KOPT-K1 (cell line): Measurements from ENCODE around the gene PTPRM.
"Not testable (repeated sequence)": the region's sequence is repeated elsewhere in the genome, so short reads cannot be mapped to it uniquely, and the experiment has no call there.

ENCODE experiments used
- H3K27ac ChIP-seq: fragments of 200-600 bp; sonication (generic); 2 replicates; pipeline ENCODE4 v1.5.1; 2016; ENCODE audit warnings: antibody characterized with exemption, mild to moderate bottlenecking, low read depth, low read length; ENCODE audit not compliant: poor library complexity, severe bottlenecking
- H3K36me3 ChIP-seq: fragments of 200-600 bp; sonication (generic); 2 replicates; pipeline ENCODE4 v1.5.1; 2017; ENCODE audit warnings: antibody characterized with exemption, mild to moderate bottlenecking, low read length, moderate library complexity; ENCODE audit not compliant: insufficient read depth
- H3K9me3 ChIP-seq: fragments of 200-600 bp; sonication (generic); 2 replicates; pipeline ENCODE4 v1.5.1; 2017; ENCODE audit warnings: antibody characterized with exemption, low read length, mild to moderate bottlenecking; ENCODE audit not compliant: insufficient read depth, poor library complexity, severe bottlenecking

PTPRM gene

GRCh38 chr18:8045160-8045883 is 478.2 kb downstream of the PTPRM start:
- no peaks in the 10 kb centered on the region for H3K9me3 ChIP-seq
- H3K36me3 ChIP-seq = no peaks in the 10 kb centered on the region
- no peak overlapping the region for H3K27ac ChIP-seq

GRCh38 chr18:8045884-8046281 is 478.8 kb downstream of the PTPRM start:
- Histone ChIP-seq H3K27ac (no peak overlapping the region), H3K36me3 (no peaks in the 10 kb centered on the region), H3K9me3 (no peaks in the 10 kb centered on the region)

DNA sequence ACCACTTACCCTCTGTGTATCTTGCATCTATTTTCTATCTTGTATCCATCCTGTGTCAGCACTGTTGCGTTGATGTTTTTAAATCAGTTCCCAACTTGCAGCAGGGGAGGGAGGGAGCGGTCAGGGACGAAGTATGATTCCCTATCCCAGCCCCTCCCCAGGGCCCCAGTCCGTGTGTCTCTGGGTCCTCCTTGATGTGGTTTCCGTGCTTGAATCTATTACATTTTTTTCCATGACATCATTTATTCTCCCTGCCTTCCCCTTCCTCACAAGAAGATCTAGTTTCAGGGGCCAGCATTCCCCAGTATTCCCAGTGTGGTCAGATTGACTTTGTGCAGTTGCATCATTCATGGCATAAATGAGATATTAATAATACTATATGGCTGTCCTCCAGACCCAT is 479.3 kb downstream of the PTPRM start:
- Histone ChIP-seq H3K9me3 (no peaks in the 10 kb centered on the region), H3K36me3 (no peaks in the 10 kb centered on the region), H3K27ac (no peak overlapping the region)

DNA sequence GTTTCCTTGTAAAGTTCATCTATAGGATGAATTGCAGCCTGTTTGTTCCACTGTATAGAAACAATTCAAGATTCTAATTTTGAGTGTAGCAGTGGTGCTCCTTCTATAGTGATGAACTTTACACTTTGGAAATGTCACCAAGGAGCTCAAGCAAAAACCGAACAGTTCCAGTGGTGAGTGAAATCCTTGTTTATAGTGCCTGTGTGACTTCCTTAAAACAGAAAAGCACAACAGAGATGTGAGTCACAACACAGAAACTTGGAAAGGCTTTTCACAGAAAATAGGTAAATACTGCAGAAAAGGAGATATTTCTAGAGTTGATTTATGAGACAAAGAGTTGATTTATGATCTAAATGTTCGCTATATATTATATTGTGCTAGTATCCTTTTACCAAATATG is 482.0 kb downstream of the PTPRM start:
- H3K9me3 ChIP-seq = no peaks in the 10 kb centered on the region
- no peaks in the 10 kb centered on the region for H3K36me3 ChIP-seq
- no peak overlapping the region for H3K27ac ChIP-seq

DNA sequence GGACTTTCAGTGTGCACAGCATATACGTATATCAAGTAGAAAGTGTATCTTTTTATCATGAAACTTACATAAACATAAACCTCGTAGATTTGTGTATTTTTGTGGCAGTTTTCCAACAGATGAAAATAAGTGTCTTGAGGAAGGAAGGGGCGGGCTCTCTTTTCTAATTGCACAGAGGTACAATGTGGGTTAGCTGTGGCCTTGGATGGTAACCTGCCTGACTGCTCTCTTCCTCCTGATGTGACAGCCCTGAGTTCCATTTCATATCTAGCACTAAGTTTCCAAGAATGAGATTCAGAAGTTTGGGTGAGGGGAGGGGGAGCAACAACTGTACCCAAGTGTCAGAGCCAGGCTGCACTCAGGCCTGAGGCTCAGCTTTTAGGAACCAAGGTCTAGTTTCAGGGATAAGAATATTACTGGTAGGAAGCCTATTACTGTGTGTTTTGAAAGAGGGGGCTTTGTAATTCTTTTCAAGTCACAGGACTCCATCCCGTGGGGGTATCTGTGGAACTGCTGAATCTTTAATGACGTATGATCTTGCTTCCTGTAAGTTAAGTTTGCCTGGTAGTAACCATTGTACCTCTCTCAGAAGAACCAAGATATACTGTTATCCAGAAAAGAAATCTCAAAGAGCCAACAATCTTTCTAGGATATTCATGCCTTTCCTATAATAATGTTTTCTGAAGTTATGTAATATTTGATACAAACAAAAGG is 483.7 kb downstream of the PTPRM start:
- no peak overlapping the region for H3K27ac ChIP-seq
- no peaks in the 10 kb centered on the region for H3K36me3 ChIP-seq
- no peaks in the 10 kb centered on the region for H3K9me3 ChIP-seq

GRCh38 chr18:8051453-8051852 is 484.3 kb downstream of the PTPRM start:
- Histone ChIP-seq H3K9me3 (no peaks in the 10 kb centered on the region), H3K27ac (no peak overlapping the region), H3K36me3 (no peaks in the 10 kb centered on the region)

- Histone ChIP-seq H3K27ac (no peak overlapping the region), H3K9me3 (no peaks in the 10 kb centered on the region), H3K36me3 (no peaks in the 10 kb centered on the region)
Measured at GRCh38 chr18:8052237-8052701, 485.2 kb downstream of the PTPRM start.

- Histone ChIP-seq H3K9me3 (no peaks in the 10 kb centered on the region), H3K36me3 (no peaks in the 10 kb centered on the region), H3K27ac (no peak overlapping the region)
Measured at GRCh38 chr18:8056723-8057122, 489.6 kb downstream of the PTPRM start.

DNA sequence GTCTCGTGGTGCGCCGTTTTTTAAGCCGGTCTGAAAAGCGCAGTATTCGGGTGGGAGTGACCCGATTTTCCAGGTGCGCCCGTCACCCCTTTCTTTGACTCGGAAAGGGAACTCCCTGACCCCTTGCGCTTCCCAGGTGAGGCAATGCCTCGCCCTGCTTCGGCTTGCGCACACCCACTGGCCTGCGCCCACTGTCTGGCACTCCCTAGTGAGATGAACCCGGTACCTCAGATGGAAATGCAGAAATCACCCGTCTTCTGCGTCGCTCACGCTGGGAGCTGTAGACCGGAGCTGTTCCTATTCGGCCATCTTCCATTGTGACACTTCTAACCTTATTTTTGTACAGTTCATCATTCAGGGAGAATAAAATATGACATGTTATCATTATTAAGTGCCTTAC is 496.0 kb downstream of the PTPRM start:
- not testable (repeated sequence) for H3K9me3 ChIP-seq, H3K36me3 ChIP-seq, H3K27ac ChIP-seq

GRCh38 chr18:8063733-8064132 is 496.6 kb downstream of the PTPRM start:
- H3K9me3 ChIP-seq = no peaks in the 10 kb centered on the region
- H3K27ac ChIP-seq = no peak overlapping the region
- no peaks in the 10 kb centered on the region for H3K36me3 ChIP-seq

- no peaks in the 10 kb centered on the region for H3K36me3 ChIP-seq
- no peak overlapping the region for H3K27ac ChIP-seq
- no peaks in the 10 kb centered on the region for H3K9me3 ChIP-seq
Measured at GRCh38 chr18:8065284-8065683, 498.2 kb downstream of the PTPRM start.

DNA sequence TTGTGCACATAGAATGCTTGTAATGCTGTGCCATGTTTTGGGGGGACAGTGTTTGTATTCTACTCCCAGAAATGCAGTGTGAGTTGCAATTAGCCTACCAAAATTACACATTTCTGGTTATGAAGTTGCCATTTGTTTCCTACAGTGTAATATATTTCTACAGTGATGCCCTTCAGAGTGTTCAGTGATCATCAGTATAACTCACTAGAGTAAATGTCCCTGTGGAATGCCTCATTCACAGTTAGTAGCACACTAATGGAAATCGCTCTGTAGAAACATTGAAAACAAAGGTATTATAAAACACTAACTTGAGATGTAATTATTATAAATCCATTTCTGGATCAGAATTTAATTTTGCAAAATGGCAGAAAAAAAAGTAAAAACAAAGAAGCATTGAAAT is 498.7 kb downstream of the PTPRM start:
- Histone ChIP-seq H3K9me3 (no peaks in the 10 kb centered on the region), H3K36me3 (no peaks in the 10 kb centered on the region), H3K27ac (no peak overlapping the region)

- H3K9me3 ChIP-seq = no peaks in the 10 kb centered on the region
- H3K36me3 ChIP-seq = no peaks in the 10 kb centered on the region
- H3K27ac ChIP-seq = no peak overlapping the region
Measured at GRCh38 chr18:8069708-8070107, 502.6 kb downstream of the PTPRM start.

- Histone ChIP-seq H3K9me3 (no peaks in the 10 kb centered on the region), H3K36me3 (no peaks in the 10 kb centered on the region), H3K27ac (no peak overlapping the region)
Measured at GRCh38 chr18:8073167-8073566, 506.1 kb downstream of the PTPRM start.

DNA sequence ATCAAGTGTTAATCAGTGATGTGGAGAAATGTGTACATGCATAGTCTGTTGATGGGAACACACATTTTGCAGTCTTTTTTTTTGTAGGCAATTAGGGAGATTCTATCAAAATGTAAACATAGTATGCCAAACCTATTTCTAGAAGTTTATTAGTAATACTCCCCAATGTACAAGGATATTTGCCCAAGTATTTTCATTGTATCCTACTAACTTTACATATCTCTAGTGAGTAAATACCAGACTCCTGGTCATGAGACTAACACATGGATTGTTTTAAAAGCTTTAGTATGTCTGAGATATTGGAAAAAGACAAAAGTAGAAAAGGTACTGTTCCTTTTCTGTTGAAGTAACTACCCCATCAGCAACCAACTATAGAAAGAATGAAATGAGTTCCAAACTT is 513.0 kb downstream of the PTPRM start:
- Histone ChIP-seq H3K27ac (no peak overlapping the region), H3K36me3 (no peaks in the 10 kb centered on the region), H3K9me3 (no peaks in the 10 kb centered on the region)

DNA sequence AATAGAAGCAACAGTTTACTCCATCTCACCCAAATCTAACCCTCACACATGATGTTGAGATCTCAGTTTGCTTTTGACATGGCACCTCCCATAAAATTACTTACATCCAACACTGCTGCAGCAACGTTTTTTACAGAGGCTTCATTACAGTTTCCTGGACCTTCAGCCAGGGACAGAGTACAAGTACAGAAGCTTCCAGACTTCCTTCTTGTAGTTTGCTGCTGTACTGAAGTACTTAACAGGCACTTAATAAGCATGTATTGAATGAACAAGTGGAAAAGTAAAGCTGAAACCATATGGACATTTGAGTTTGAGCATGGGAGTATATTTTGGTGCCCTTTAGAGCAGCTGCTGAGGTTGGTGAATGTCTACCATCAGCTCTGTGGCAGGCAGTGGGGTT is 514.2 kb downstream of the PTPRM start:
- Histone ChIP-seq H3K27ac (no peak overlapping the region), H3K9me3 (no peaks in the 10 kb centered on the region), H3K36me3 (no peaks in the 10 kb centered on the region)
